Parathyroid adenoma (tissue), 2 donors: ENCODE measurements around the gene ORM1.

ENCODE experiments used
- H2AFZ ChIP-seq: fragments of 300-600 bp; sonication (generic); one replicate; pipeline ENCODE4 v1.7.0; 2017; ENCODE audit warnings: antibody characterized with exemption, mild to moderate bottlenecking
- H3K27ac ChIP-seq: fragments of 300-600 bp; sonication (generic); one replicate; pipeline ENCODE4 v1.7.0; 2017
- H3K27me3 ChIP-seq: fragments of 300-600 bp; sonication (generic); one replicate; pipeline ENCODE4 v1.7.0; 2017; ENCODE audit warnings: low read length; ENCODE audit not compliant: control insufficient read depth, insufficient read depth
- H3K36me3 ChIP-seq: fragments of 300-600 bp; sonication (generic); one replicate; pipeline ENCODE4 v1.7.0; 2017; ENCODE audit warnings: low read length; ENCODE audit not compliant: control insufficient read depth, insufficient read depth
- H3K4me1 ChIP-seq: fragments of 300-600 bp; sonication (generic); one replicate; pipeline ENCODE4 v1.7.0; 2017; ENCODE audit warnings: control low read depth
- H3K4me2 ChIP-seq: fragments of 300-600 bp; sonication (generic); one replicate; pipeline ENCODE4 v1.7.0; 2017; ENCODE audit warnings: low read length
- H3K4me3 ChIP-seq: fragments of 300-600 bp; sonication (generic); one replicate; pipeline ENCODE4 v1.7.0; 2017; ENCODE audit warnings: low read depth, low read length
- H3K79me2 ChIP-seq: fragments of 300-600 bp; sonication (generic); one replicate; pipeline ENCODE4 v1.7.0; 2017; ENCODE audit warnings: control low read depth
- H3K9ac ChIP-seq: fragments of 300-600 bp; sonication (generic); one replicate; pipeline ENCODE4 v1.7.0; 2017; ENCODE audit warnings: mild to moderate bottlenecking
- H3K9me3 ChIP-seq: fragments of 300-600 bp; sonication (generic); one replicate; pipeline ENCODE4 v1.7.0; 2017; ENCODE audit warnings: low read length; ENCODE audit not compliant: control insufficient read depth
- TF ChIP-seq, protein P1 (sequence below): fragments of 300-600 bp; sonication (generic); IDR thresholded peaks from one replicate; pipeline ENCODE4 v1.7.0; 2017; ENCODE audit warnings: antibody characterized with exemption, mild to moderate bottlenecking
- donor health status: primary hyperparathyroidism.

ORM1 gene

DNA sequence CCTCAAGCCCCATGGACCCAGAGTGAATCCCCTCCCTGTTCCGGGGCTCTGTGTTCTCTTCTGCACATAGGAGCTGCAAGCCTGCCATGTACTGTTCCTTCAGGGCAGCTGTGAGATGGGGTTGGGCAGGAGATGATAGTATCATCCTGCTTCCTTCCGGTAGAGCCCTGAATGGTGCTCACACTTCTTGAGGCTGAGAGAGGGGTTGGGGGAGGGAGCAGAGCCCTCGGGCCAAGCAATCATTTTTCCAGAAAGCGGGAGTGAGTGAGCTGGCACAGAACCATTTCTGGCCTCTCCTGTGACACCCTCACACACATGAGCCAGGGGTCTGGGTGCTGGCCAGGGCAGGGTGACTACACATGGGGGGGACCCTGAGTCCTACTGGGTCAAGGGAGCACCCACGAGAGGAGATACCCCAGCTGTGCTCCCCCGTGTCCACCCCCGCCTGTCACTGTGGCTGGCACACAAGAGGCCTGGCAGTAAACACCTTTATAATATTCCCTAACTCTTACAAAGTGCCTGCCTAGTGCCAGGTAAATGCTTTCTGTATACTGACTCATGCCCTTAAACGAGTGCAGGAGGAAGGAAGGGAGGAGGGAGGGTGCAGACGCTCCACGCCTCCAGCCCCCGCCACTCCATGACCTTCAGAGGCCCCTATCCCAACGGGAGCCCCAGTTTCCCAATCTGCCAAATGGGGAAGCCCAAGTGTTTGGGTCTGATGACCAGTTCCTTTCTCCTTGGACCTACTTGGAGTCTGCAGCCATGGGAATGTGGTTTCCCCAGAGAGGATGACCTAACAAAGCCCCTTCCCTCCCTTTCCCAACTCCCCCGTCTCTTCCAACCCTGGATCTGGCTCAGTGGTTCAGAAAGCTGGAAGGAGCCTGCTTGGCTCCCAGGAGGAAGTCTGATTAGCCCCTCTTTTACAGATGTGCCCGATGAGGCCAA, 49.3 kb downstream of the ORM1 start:
- H3K4me1 ChIP-seq = no peaks in the 10 kb centered on the region
- H3K4me3 ChIP-seq = no peak overlapping the region
- H3K4me2 ChIP-seq = no peak overlapping the region
- H2AFZ ChIP-seq = no peak overlapping the region
- H3K9ac ChIP-seq = no peak overlapping the region
- no peaks in the 10 kb centered on the region for H3K79me2 ChIP-seq
- no peaks in the 10 kb centered on the region for H3K27me3 ChIP-seq
- H3K9me3 ChIP-seq = no peaks in the 10 kb centered on the region
- H3K36me3 ChIP-seq = no peaks in the 10 kb centered on the region
- TF ChIP-seq, protein P1, sequence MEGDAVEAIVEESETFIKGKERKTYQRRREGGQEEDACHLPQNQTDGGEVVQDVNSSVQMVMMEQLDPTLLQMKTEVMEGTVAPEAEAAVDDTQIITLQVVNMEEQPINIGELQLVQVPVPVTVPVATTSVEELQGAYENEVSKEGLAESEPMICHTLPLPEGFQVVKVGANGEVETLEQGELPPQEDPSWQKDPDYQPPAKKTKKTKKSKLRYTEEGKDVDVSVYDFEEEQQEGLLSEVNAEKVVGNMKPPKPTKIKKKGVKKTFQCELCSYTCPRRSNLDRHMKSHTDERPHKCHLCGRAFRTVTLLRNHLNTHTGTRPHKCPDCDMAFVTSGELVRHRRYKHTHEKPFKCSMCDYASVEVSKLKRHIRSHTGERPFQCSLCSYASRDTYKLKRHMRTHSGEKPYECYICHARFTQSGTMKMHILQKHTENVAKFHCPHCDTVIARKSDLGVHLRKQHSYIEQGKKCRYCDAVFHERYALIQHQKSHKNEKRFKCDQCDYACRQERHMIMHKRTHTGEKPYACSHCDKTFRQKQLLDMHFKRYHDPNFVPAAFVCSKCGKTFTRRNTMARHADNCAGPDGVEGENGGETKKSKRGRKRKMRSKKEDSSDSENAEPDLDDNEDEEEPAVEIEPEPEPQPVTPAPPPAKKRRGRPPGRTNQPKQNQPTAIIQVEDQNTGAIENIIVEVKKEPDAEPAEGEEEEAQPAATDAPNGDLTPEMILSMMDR = no peak
- no peak overlapping the region for H3K27ac ChIP-seq

DNA sequence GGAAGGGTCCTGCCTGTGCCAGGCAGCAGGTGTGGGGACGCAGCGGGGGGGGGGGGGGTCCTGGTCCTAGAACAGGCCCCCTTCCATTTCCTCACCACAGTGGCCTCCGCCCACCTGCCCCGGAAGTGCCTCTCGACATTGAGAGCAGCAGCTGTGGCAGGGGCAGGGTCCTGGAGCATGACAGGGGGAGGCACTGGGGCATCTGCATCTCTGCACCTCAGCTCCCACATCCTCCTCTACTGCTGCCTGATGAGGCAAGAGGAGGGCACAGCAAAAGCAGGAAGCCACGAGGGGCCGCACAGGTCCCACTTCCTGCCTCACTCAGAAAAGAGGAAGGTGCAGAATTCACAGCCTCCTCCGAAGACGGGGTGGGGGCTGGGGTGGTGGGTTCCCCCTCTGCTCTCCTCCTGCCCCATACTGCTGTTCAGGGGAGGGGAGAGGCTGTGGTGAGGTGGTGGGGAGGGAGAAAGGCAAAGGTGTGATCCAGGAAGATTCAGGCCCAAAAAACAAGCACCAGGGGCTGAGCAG, 50.1 kb downstream of the ORM1 start:
- TF ChIP-seq, protein P1 = no peak
- Histone ChIP-seq H3K4me3 (no peak overlapping the region), H2AFZ (no peak overlapping the region), H3K9ac (no peak overlapping the region), H3K27ac (no peak overlapping the region), H3K79me2 (no peaks in the 10 kb centered on the region), H3K4me2 (no peak overlapping the region), H3K36me3 (no peaks in the 10 kb centered on the region), H3K9me3 (no peaks in the 10 kb centered on the region), H3K4me1 (no peaks in the 10 kb centered on the region), H3K27me3 (no peaks in the 10 kb centered on the region)

DNA sequence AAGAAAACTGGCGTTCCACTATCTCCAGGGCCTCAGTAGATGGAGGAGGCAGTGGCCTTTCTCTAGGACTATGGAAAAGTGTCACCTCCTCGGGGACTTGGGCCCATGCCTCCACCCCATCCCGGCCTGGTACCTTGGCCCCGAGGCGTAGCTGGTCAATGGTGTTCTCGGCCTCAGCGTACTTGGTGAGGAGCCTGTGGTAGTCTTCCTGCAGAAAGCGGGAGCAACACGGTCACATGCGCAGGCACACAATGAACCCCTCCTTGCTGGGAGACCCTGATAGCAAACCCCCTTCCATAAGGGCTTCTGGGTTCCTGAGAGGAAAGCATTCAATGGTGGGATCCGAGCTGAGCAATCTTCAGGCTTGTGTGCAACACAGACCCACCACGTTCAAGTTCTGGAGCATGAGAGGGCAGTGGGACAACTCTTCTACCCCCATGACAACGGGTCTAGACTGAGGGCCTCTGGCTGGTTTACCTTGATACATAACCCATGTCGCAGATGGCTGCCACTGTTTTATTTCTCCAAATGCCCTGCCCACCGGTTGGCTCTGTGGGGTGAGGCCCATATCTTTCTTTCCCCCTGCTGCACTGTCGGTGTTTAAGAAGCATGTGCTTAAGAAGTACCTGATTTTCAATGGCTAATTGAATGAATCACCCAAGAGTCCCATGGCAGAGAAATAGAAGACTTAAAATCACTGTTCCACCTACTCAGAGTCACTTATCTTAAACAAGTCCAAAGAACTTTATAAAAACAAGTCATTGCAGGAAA, 51.2 kb downstream of the ORM1 start:
- no peak overlapping the region for H3K9ac ChIP-seq
- H3K4me3 ChIP-seq = no peak overlapping the region
- H3K27me3 ChIP-seq = no peaks in the 10 kb centered on the region
- no peak overlapping the region for H2AFZ ChIP-seq
- H3K4me1 ChIP-seq = no peaks in the 10 kb centered on the region
- no peaks in the 10 kb centered on the region for H3K36me3 ChIP-seq
- H3K4me2 ChIP-seq = no peak overlapping the region
- TF ChIP-seq, protein P1 = no peak
- no peak overlapping the region for H3K27ac ChIP-seq
- H3K79me2 ChIP-seq = no peaks in the 10 kb centered on the region
- H3K9me3 ChIP-seq = no peaks in the 10 kb centered on the region

DNA sequence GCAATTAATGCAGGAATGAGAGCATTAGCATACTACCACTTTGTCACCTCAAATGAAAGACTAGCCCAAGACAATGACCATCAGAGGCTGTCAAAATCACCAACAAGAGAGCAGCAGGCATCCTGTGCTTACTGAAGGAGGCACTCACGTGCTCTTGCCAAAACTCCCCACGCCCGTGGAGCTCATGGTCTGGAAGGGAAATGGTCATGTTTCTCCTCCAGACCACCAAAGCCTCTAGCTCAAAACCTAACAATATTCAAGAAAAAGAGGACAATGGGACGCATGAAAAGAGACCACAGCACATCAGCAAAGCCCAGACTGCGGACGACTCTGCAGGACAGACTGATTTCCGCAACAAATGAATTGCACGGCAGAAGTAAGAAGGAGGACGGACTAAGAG, 52.0 kb downstream of the ORM1 start:
- TF ChIP-seq, protein P1 = no peak
- H3K9ac ChIP-seq = no peak overlapping the region
- H3K4me2 ChIP-seq = no peak overlapping the region
- no peak overlapping the region for H3K27ac ChIP-seq
- no peak overlapping the region for H2AFZ ChIP-seq
- H3K9me3 ChIP-seq = no peaks in the 10 kb centered on the region
- H3K36me3 ChIP-seq = no peaks in the 10 kb centered on the region
- H3K27me3 ChIP-seq = no peaks in the 10 kb centered on the region
- H3K4me3 ChIP-seq = no peak overlapping the region
- H3K4me1 ChIP-seq = no peaks in the 10 kb centered on the region
- no peaks in the 10 kb centered on the region for H3K79me2 ChIP-seq
